Heart left ventricle (tissue), 13 donors: ENCODE data around the gene ZNF726.

Experiments used
- CTCF ChIP-seq, 12 donors: fragments of 200-600 bp; sonication (generic) in 4 of 12; IDR thresholded peaks; one replicate each; pipeline versions ENCODE4 v1.5.0 to v1.8.0; 2018 to 2022; ENCODE audit warnings: antibody characterized with exemption in 12 of 12, mild to moderate bottlenecking in 5 of 12
- POLR2A ChIP-seq, 2 donors: fragments of 450-650 bp; IDR thresholded peaks; one replicate each; pipeline ENCODE4 v1.6.1; 2017; ENCODE audit warnings: antibody characterized with exemption in 2 of 2, mild to moderate bottlenecking in 2 of 2, moderate library complexity in 2 of 2
- donor health status: ischemic (EF 13 %, LVEDD 7.1; RV severe dilation, severe dysfunction).
- donor health status: DM: no; HTN: yes; CAD: no.
- donor health status: DM: no; HTN: no; CAD: no.
- donor health status: ischemic (EF 25% LVEDD 6.9; RV normal size, moderate dysfunction).
- donor health status: ischemic (EF 25% LVEDD 5.7; RV mildly dilated, moderate dysfunction).
- donor health status: ischemic (EF 35%, LVEDD 5.7; RV mildly dilated, moderate dysfunction).
- donor health status: nonischemic (EF 11% LVEDD 7.7; RV severe dilation, severe dysfunction).
- donor health status: DM: yes; HTN: yes; CAD: no.
- donor health status: PGD.
- donor health status: ischemic (EF 29% LVEDD 5.4; RV normal size, mild dysfunction).
- donor health status: nonischemic (EF 23%, LVEDD 6.1; RV moderate dilation, normal function).

GRCh38 chr19:23971598-23971997 lies 56.9 kb downstream of the ZNF726 start:
- TF ChIP-seq POLR2A (IDR thresholded peaks at IDR 0.05) (no peak), CTCF (IDR thresholded peaks at IDR 0.05) (no peak)
